ENCODE results near the gene NAGLU.
"Not testable (repeated sequence)": the region's sequence is repeated elsewhere in the genome, so short reads cannot be mapped to it uniquely, and the experiment has no call there.

NAGLU gene

GRCh38 chr17:42541041-42541833, 5.2 kb downstream of the NAGLU start:
- in situ Hi-C loops (cut with HindIII; ENCODE audit: low pct_unique_long_range_greater_than_20kb, low sequenced_read_pairs) = no loop called here
- no peak for TF ChIP-seq JUND (IDR thresholded peaks at IDR 0.05; ENCODE audit: low read depth)
- DNase-seq (ENCODE audit: low read depth in 1 of 2, low spot score in 1 of 2) = no peak

- no peak for DNase-seq (ENCODE audit: low read depth in 1 of 2, low spot score in 1 of 2)
- in situ Hi-C loops (cut with HindIII; ENCODE audit: low pct_unique_long_range_greater_than_20kb, low sequenced_read_pairs) = no loop called here
- no peak for TF ChIP-seq JUND (IDR thresholded peaks at IDR 0.05; ENCODE audit: low read depth)
Observed at GRCh38 chr17:42543190-42544079, 7.4 kb downstream of the NAGLU start.

- TF ChIP-seq JUND (IDR thresholded peaks at IDR 0.05; ENCODE audit: low read depth) = no peak
- in situ Hi-C loops (cut with HindIII; ENCODE audit: low pct_unique_long_range_greater_than_20kb, low sequenced_read_pairs) = no loop called here
- DNase-seq (ENCODE audit: low read depth in 1 of 2, low spot score in 1 of 2) = peak in 1 of 2 experiments; percentile 23
Observed at GRCh38 chr17:42544874-42545283, 8.8 kb downstream of the NAGLU start.

GRCh38 chr17:42545755-42546505, 9.9 kb downstream of the NAGLU start:
- in situ Hi-C loops (cut with HindIII; ENCODE audit: low pct_unique_long_range_greater_than_20kb, low sequenced_read_pairs) = not testable (repeated sequence)

GRCh38 chr17:42547001-42547461, 11.0 kb downstream of the NAGLU start:
- no peak for TF ChIP-seq JUND (IDR thresholded peaks at IDR 0.05; ENCODE audit: low read depth)
- in situ Hi-C loops (cut with HindIII; ENCODE audit: low pct_unique_long_range_greater_than_20kb, low sequenced_read_pairs) = no loop called here
- DNase-seq (ENCODE audit: low read depth in 1 of 2, low spot score in 1 of 2) = peak in 1 of 2 experiments; percentile 53

More at GRCh38 chr17:42545755-42546505, 9.9 kb downstream of the NAGLU start:
- peak in 1 of 2 experiments; percentile 96 for DNase-seq (ENCODE audit: low read depth in 1 of 2, low spot score in 1 of 2)

GRCh38 chr17:42547698-42548069, 11.6 kb downstream of the NAGLU start:
- in situ Hi-C loops (cut with HindIII; ENCODE audit: low pct_unique_long_range_greater_than_20kb, low sequenced_read_pairs) = no loop called here
- peak in 1 of 2 experiments; percentile 18 for DNase-seq (ENCODE audit: low read depth in 1 of 2, low spot score in 1 of 2)
- no peak for TF ChIP-seq JUND (IDR thresholded peaks at IDR 0.05; ENCODE audit: low read depth)

GRCh38 chr17:42548070-42548837, 12.2 kb downstream of the NAGLU start:
- DNase-seq (ENCODE audit: low read depth in 1 of 2, low spot score in 1 of 2) = no peak
- in situ Hi-C loops (cut with HindIII; ENCODE audit: low pct_unique_long_range_greater_than_20kb, low sequenced_read_pairs) = no loop called here
- TF ChIP-seq JUND (IDR thresholded peaks at IDR 0.05; ENCODE audit: low read depth) = no peak

GRCh38 chr17:42548993-42549755, 13.1 kb downstream of the NAGLU start:
- in situ Hi-C loops (cut with HindIII; ENCODE audit: low pct_unique_long_range_greater_than_20kb, low sequenced_read_pairs) = no loop called here
- no peak for DNase-seq (ENCODE audit: low read depth in 1 of 2, low spot score in 1 of 2)
- TF ChIP-seq JUND (IDR thresholded peaks at IDR 0.05; ENCODE audit: low read depth) = no peak

- not testable (repeated sequence) for DNase-seq (ENCODE audit: low read depth in 1 of 2, low spot score in 1 of 2)
Observed at GRCh38 chr17:42552736-42553135, 16.7 kb downstream of the NAGLU start, which contains the start of gene HSD17B1. HSD17B1 (plus strand) TSS chr17:42552923; CDS start chr17:42552934, 11 bp downstream.

GRCh38 chr17:42553161-42553818, 17.2 kb downstream of the NAGLU start:
- peak in 1 of 2 experiments; percentile 84 for DNase-seq (ENCODE audit: low read depth in 1 of 2, low spot score in 1 of 2)
- in situ Hi-C loops (cut with HindIII; ENCODE audit: low pct_unique_long_range_greater_than_20kb, low sequenced_read_pairs) = no loop called here
- TF ChIP-seq JUND (IDR thresholded peaks at IDR 0.05; ENCODE audit: low read depth) = no peak

More at GRCh38 chr17:42552736-42553135, 16.7 kb downstream of the NAGLU start, which contains the start of gene HSD17B1:
- in situ Hi-C loops (cut with HindIII; ENCODE audit: low pct_unique_long_range_greater_than_20kb, low sequenced_read_pairs) = not testable (repeated sequence)
